Activated T-cell treated with anti-CD3 and anti-CD28 coated beads for 4 hours (primary cell): Measurements from ENCODE around the gene MOB1A.
"Not testable (repeated sequence)": the region's sequence is repeated elsewhere in the genome, so short reads cannot be mapped to it uniquely, and the experiment has no call there.

Source experiments
- DNase-seq: peaks from one replicate; pipeline ENCODE4 v3.0.0-alpha.2; 2020

MOB1A gene

GRCh38 chr2:74148457-74149246 is 30.0 kb downstream of the MOB1A start:
- DNase-seq: no peak

GRCh38 chr2:74147727-74148456 is 30.8 kb downstream of the MOB1A start, which contains the start of gene BOLA3:
TSS of gene BOLA3 (minus strand) at chr2:74147912. CDS start at chr2:74147874, 38 bp downstream.
- peak; percentile 66 for DNase-seq

- no peak for DNase-seq
Observed at GRCh38 chr2:74146929-74147726, 31.6 kb downstream of the MOB1A start.

- no peak for DNase-seq
Observed at GRCh38 chr2:74142340-74142739, 36.3 kb downstream of the MOB1A start.

- DNase-seq: no peak
Observed at GRCh38 chr2:74138600-74139323, 39.9 kb downstream of the MOB1A start.

GRCh38 chr2:74137651-74138599 is 40.8 kb downstream of the MOB1A start:
- DNase-seq: no peak

- no peak for DNase-seq
Observed at GRCh38 chr2:74131901-74132300, 46.8 kb downstream of the MOB1A start.

GRCh38 chr2:74130211-74130995 is 48.3 kb downstream of the MOB1A start:
- no peak for DNase-seq

- no peak for DNase-seq
Observed at GRCh38 chr2:74128206-74128605, 50.5 kb downstream of the MOB1A start.

GRCh38 chr2:74123955-74124354 is 54.7 kb downstream of the MOB1A start:
- DNase-seq: not testable (repeated sequence)

GRCh38 chr2:74121846-74122245 is 56.8 kb downstream of the MOB1A start:
- DNase-seq: not testable (repeated sequence)

GRCh38 chr2:74119912-74120825 is 58.5 kb downstream of the MOB1A start:
- peak; percentile 76 for DNase-seq

GRCh38 chr2:74119339-74119738 is 59.3 kb downstream of the MOB1A start:
- no peak for DNase-seq

- no peak for DNase-seq
Observed at GRCh38 chr2:74111380-74111779, 67.3 kb downstream of the MOB1A start.

- no peak for DNase-seq
Observed at GRCh38 chr2:74110537-74110936, 68.1 kb downstream of the MOB1A start.

GRCh38 chr2:74109551-74109950 is 69.1 kb downstream of the MOB1A start:
- no peak for DNase-seq

- DNase-seq: no peak
Observed at GRCh38 chr2:74107071-74107470, 71.6 kb downstream of the MOB1A start.

GRCh38 chr2:74105413-74105812 is 73.3 kb downstream of the MOB1A start:
- no peak for DNase-seq

- no peak for DNase-seq
Observed at GRCh38 chr2:74104839-74105238, 73.8 kb downstream of the MOB1A start.
